GM12878 (cell line): ENCODE results near the gene OR5AR1. TPM values are rescaled to one million over a fixed set of nuclear protein-coding genes. Genes with fewer than 3 reads are reported as not detected.

Experiments used
- ASH2L ChIP-seq: fragments of 300-600, 200-600 bp; sonication (generic); IDR thresholded peaks from 2 replicates; pipeline ENCODE4 v1.6.1; 2017; ENCODE audit warnings: low read depth, mild to moderate bottlenecking, borderline replicate concordance
- BCL3 ChIP-seq: IDR thresholded peaks from 2 replicates; pipeline ENCODE4 v1.6.1; 2011; ENCODE audit warnings: borderline replicate concordance, low read depth, mild to moderate bottlenecking, moderate library complexity, low read length; ENCODE audit not compliant: insufficient read depth, poor library complexity, severe bottlenecking
- CBX3 ChIP-seq: fragments of 200-600 bp; sonication (generic); IDR thresholded peaks from 2 replicates; pipeline ENCODE4 v1.6.1; 2016; ENCODE audit warnings: low read depth, borderline replicate concordance
- E4F1 ChIP-seq: fragments of 450-650 bp; IDR thresholded peaks from 2 replicates; pipeline ENCODE4 v1.6.1; 2018; ENCODE audit warnings: borderline replicate concordance, mild to moderate bottlenecking; ENCODE audit not compliant: partially characterized antibody
- FOXK2 ChIP-seq: fragments of 450-650 bp; IDR thresholded peaks from 2 replicates; pipeline ENCODE4 v1.6.1; 2017; ENCODE audit warnings: mild to moderate bottlenecking, moderate library complexity
- HDAC2 ChIP-seq: fragments of 200-600 bp; sonication (generic); IDR thresholded peaks from 2 replicates; pipeline ENCODE4 v1.6.1; 2017
- LARP7 ChIP-seq: fragments of 450-650 bp; IDR thresholded peaks from 2 replicates; pipeline ENCODE4 v1.6.1; 2017; ENCODE audit warnings: mild to moderate bottlenecking
- MEF2A ChIP-seq: IDR thresholded peaks from 2 replicates; pipeline ENCODE4 v1.6.1; 2011; ENCODE audit warnings: low read depth, mild to moderate bottlenecking, low read length, moderate library complexity; ENCODE audit not compliant: insufficient read depth
- MXI1 ChIP-seq: fragments of 150-350 bp; IDR thresholded peaks from 2 replicates; pipeline ENCODE4 v1.6.1; 2011; ENCODE audit warnings: low read depth, mild to moderate bottlenecking, inconsistent platforms, low read length, improper control_type of control experiment
- MYC ChIP-seq: IDR thresholded peaks from 2 replicates; pipeline ENCODE4 v1.6.1; 2011; ENCODE audit warnings: mild to moderate bottlenecking, low read length, moderate library complexity, inconsistent platforms; ENCODE audit not compliant: insufficient read depth, insufficient replicate concordance, insufficient read length, severe bottlenecking
- NRF1 ChIP-seq: conservative IDR thresholded peaks from 2 replicates; pipeline ENCODE4 v1.6.1; 2011; ENCODE audit warnings: mild to moderate bottlenecking, low read depth, low read length, improper control_type of control experiment
- PAX5 ChIP-seq: IDR thresholded peaks from 2 replicates; pipeline ENCODE4 v1.6.1; 2011; ENCODE audit warnings: low read depth, low read length, borderline replicate concordance
- PBX3 ChIP-seq: IDR thresholded peaks from 2 replicates; pipeline ENCODE4 v1.6.1; 2011; ENCODE audit warnings: mild to moderate bottlenecking, low read depth, low read length, moderate library complexity; ENCODE audit not compliant: insufficient replicate concordance
- RBBP5 ChIP-seq: fragments of 200-600 bp; sonication (generic); conservative IDR thresholded peaks from 2 replicates; pipeline ENCODE4 v1.6.1; 2016
- REST ChIP-seq: IDR thresholded peaks from 2 replicates; pipeline ENCODE4 v1.6.1; 2012; ENCODE audit warnings: mild to moderate bottlenecking, low read depth, low read length
- SMARCA5 ChIP-seq: fragments of 450-650 bp; IDR thresholded peaks from 2 replicates; pipeline ENCODE4 v1.6.1; 2017; ENCODE audit warnings: mild to moderate bottlenecking
- SMC3 ChIP-seq: IDR thresholded peaks from 2 replicates; pipeline ENCODE4 v1.6.1; 2011; ENCODE audit warnings: low read length, improper control_type of control experiment, borderline replicate concordance
- ZNF207 ChIP-seq: fragments of 450-650 bp; IDR thresholded peaks from 2 replicates; pipeline ENCODE4 v1.6.1; 2014; ENCODE audit warnings: antibody characterized with exemption, mild to moderate bottlenecking, borderline replicate concordance
- polyA plus RNA-seq, 11 experiments: library from polyadenylated mRNA; depleted of rRNA in 4 of 11; unstranded in 6 of 11; stranded (reverse) in 5 of 11; fragments of >200 nt; fragmentation: Nextera tagmentation in 4 of 11; fragmentation: Illumina TruSeq in 1 of 11; extraction: Ambion mirVana in 4 of 11; extraction: Trizol in 1 of 11; gene quantifications; 1 replicate in 1 of 11; 2 replicates in 10 of 11; pipeline versions ENCODE4 v1.2.1 to v1.2.3, GENCODE V29; 2011 to 2016; ENCODE audit warnings: inconsistent platforms in 2 of 11, missing spikeins in 2 of 11, low read depth in 1 of 11
- total RNA-seq, 4 experiments: library from RNA; depleted of rRNA in 3 of 4; stranded (reverse); fragments of >200 nt in 3 of 4; fragmentation: Illumina TruSeq in 1 of 4; extraction: Trizol in 1 of 4; gene quantifications; 2 replicates each; pipeline versions ENCODE4 v1.2.1 to v1.2.3, GENCODE V29; 2013 to 2021
- TF ChIP-seq, protein P1 (sequence below): fragments of 450-650 bp; formaldehyde crosslinking; IDR thresholded peaks from 2 replicates; pipeline ENCODE4 v1.5.0; 2022; ENCODE audit warnings: mild to moderate bottlenecking, missing genetic modification characterization

The OR5AR1 gene
- total and polyA plus RNA-seq, 10 of the 15 experiments (the other 5 are each of a cell fraction or from before 2014, with no cell fraction given), result not detected

GRCh38 chr11:56624661-56625110 is 38.8 kb upstream of the OR5AR1 start (continued):
- TF ChIP-seq E4F1 (no peak), HDAC2 (no peak), PAX5 (no peak), ZNF207 (no peak), SMARCA5 (no peak), MEF2A (no peak), PBX3 (no peak), CBX3 (no peak), SMC3 (peak; percentile 43; the same call in 1 of the 2 replicates), MXI1 (no peak), ASH2L (no peak), LARP7 (no peak), BCL3 (no peak), MYC (no peak), FOXK2 (no peak), REST (no peak), NRF1 (no peak), RBBP5 (no peak)
- TF ChIP-seq, protein P1, sequence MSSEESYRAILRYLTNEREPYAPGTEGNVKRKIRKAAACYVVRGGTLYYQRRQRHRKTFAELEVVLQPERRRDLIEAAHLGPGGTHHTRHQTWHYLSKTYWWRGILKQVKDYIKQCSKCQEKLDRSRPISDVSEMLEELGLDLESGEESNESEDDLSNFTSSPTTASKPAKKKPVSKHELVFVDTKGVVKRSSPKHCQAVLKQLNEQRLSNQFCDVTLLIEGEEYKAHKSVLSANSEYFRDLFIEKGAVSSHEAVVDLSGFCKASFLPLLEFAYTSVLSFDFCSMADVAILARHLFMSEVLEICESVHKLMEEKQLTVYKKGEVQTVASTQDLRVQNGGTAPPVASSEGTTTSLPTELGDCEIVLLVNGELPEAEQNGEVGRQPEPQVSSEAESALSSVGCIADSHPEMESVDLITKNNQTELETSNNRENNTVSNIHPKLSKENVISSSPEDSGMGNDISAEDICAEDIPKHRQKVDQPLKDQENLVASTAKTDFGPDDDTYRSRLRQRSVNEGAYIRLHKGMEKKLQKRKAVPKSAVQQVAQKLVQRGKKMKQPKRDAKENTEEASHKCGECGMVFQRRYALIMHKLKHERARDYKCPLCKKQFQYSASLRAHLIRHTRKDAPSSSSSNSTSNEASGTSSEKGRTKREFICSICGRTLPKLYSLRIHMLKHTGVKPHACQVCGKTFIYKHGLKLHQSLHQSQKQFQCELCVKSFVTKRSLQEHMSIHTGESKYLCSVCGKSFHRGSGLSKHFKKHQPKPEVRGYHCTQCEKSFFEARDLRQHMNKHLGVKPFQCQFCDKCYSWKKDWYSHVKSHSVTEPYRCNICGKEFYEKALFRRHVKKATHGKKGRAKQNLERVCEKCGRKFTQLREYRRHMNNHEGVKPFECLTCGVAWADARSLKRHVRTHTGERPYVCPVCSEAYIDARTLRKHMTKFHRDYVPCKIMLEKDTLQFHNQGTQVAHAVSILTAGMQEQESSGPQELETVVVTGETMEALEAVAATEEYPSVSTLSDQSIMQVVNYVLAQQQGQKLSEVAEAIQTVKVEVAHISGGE (CRISPR knock-in tag), result no peak
